ENCODE measurements around the gene CCDC77.

CCDC77 gene

GRCh38 chr12:388012-388411 lies 13.4 kb upstream of the CCDC77 start:
- H3K27ac ChIP-seq: peak overlapping the region; percentile 95
- TF ChIP-seq, protein P1, sequence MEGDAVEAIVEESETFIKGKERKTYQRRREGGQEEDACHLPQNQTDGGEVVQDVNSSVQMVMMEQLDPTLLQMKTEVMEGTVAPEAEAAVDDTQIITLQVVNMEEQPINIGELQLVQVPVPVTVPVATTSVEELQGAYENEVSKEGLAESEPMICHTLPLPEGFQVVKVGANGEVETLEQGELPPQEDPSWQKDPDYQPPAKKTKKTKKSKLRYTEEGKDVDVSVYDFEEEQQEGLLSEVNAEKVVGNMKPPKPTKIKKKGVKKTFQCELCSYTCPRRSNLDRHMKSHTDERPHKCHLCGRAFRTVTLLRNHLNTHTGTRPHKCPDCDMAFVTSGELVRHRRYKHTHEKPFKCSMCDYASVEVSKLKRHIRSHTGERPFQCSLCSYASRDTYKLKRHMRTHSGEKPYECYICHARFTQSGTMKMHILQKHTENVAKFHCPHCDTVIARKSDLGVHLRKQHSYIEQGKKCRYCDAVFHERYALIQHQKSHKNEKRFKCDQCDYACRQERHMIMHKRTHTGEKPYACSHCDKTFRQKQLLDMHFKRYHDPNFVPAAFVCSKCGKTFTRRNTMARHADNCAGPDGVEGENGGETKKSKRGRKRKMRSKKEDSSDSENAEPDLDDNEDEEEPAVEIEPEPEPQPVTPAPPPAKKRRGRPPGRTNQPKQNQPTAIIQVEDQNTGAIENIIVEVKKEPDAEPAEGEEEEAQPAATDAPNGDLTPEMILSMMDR (conservative IDR thresholded peaks at IDR 0.05): no peak

DNA sequence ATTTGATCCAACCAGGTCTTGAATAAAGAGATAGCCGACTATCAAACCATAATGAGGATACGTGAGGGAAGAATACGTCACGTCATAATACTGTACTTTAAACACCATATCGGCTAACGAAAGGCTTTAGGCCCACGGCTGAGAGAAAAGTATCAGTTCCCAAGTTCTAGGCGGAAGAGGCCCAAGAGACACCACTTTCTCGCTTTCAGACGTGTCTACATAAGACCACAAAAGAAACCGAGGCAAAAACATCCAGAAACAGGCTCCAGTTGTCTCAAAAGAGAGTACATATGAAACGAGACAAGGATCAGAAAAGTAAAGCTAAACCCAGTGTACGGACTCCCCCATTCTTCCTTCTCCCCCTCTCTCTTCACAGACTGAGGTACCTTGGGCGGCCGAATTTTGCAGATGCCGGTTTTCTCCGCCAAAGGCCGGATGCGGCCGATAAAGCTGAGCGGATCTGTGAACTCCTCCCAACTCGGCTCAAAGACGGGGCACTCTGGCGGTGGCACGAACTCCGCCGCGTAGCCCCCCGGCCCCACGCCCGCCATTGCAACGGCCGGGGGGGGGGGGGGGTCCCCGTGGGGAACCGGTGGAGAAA lies 12.8 kb upstream of the CCDC77 start:
- H3K27ac ChIP-seq: peak overlapping the region; percentile 95

GRCh38 chr12:389142-390096 lies 12.0 kb upstream of the CCDC77 start, which contains the start of gene KDM5A:
KDM5A (minus strand) TSS chr12:389320; CDS start chr12:389091, 229 bp downstream.
- peak within 1 kb of the TSS; percentile 95 for H3K27ac ChIP-seq
- TF ChIP-seq, protein P1 (conservative IDR thresholded peaks at IDR 0.05): no peak

More for the DNA sequence above, 12.8 kb upstream of the CCDC77 start:
- TF ChIP-seq, protein P1 (conservative IDR thresholded peaks at IDR 0.05): no peak

GRCh38 chr12:400828-401227 lies 616 bp upstream of the CCDC77 start:
- H3K27ac ChIP-seq: peak overlapping the region; percentile 67; the same call in 1 of the 2 replicates
- TF ChIP-seq, protein P1 (conservative IDR thresholded peaks at IDR 0.05): no peak

- TF ChIP-seq, protein P1 (conservative IDR thresholded peaks at IDR 0.05): peak; percentile 59
- peak overlapping the region; percentile 67 for H3K27ac ChIP-seq
Observed at GRCh38 chr12:402029-402389, 565 bp downstream of the CCDC77 start.

- TF ChIP-seq, protein P1 (conservative IDR thresholded peaks at IDR 0.05): no peak
- H3K27ac ChIP-seq: no peak overlapping the region
Observed at GRCh38 chr12:414859-415258, 13.4 kb downstream of the CCDC77 start.

GRCh38 chr12:418432-418831 lies 17.0 kb downstream of the CCDC77 start:
- TF ChIP-seq, protein P1 (conservative IDR thresholded peaks at IDR 0.05): no peak
- no peak overlapping the region for H3K27ac ChIP-seq

Measured in VCaP (cell line).